ENCODE results near the gene TSPAN4. TPM values are rescaled to one million over a fixed set of nuclear protein-coding genes. Genes with fewer than 3 reads are reported as not detected.

The TSPAN4 gene
- total and polyA plus RNA-seq, 4 donors = 16.5 to 38.1 (median 30.4) TPM

DNA sequence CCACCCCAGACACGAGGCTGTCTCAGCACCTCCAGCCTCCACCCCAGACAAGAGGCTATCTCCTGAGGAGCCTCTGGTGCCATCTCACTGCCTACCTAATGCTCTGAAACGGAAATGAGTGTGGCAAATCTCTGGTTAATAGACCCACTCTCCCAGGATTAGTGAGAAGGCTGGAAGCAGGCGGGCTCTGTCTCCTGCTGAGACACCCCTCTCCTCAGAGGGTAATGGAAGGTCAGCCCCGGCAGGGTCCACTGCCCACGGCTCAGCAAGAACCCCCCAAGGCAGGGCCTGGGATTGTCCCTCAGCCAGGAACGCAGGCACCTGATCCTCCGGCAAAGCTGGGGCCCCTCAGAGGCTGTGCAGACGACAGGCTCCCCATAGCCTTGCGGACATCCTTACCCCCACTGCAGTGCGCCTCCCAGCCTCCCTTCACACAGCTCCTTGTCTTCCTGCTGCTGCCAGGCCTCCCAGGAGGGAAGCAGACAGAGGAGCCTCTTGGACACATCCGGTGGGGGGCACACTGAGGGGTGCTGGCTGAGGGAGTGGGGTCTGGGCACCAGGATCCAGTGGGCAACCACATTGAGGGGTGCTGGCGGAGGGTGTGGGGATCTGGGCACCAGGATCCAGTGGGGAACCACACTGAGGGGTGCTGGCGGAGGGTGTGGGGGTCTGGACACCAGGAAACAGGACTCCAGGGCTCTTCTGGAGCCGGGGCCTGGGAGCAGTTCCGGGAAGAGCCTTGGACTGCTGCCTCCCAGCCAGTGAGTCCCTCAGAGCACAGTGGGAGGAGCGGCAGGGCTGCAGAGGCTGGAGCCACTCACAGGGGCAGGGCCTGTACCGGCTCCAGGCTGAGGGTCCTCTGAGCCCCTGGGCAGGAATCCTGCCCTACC, 54.8 kb downstream of the TSPAN4 start:
- Histone ChIP-seq H3K4me3 (ENCODE audit: low read depth in 1 of 3, low read length in 3 of 3) (no peak overlapping the region), H3K27ac (ENCODE audit: low read depth in 1 of 2, low read length in 2 of 2) (no peak overlapping the region), H3K36me3 (ENCODE audit: control insufficient read depth in 4 of 4, insufficient read depth in 3 of 4, low read depth in 1 of 4, low read length in 3 of 4) (peaks cover 17 to 50% (median 28%) of the 10 kb centered on the region in 4 donors), H3K4me1 (ENCODE audit: control insufficient read depth in 4 of 4, insufficient read depth in 4 of 4, low read length in 3 of 4) (no peaks in the 10 kb centered on the region), H3K27me3 (ENCODE audit: control insufficient read depth in 4 of 4, insufficient read depth in 4 of 4, low read length in 3 of 4) (no peaks in the 10 kb centered on the region), H3K9ac (ENCODE audit: low read depth in 1 of 2, low read length in 2 of 2) (no peak overlapping the region), H3K9me3 (ENCODE audit: control insufficient read depth in 4 of 4, low read length in 3 of 4) (no peaks in the 10 kb centered on the region)
- 90% methylated on average over 17 of the region's 17 CpGs for WGBS
- TF ChIP-seq NR2F2 (IDR thresholded peaks at IDR 0.05) (no peak), TAF1 (conservative IDR thresholded peaks at IDR 0.05) (no peak), EGR1 (IDR thresholded peaks at IDR 0.05; ENCODE audit: low read depth in 2 of 2) (no peak), JUND (IDR thresholded peaks at IDR 0.05) (no peak), SP1 (IDR thresholded peaks at IDR 0.05) (no peak), HNF4A (conservative IDR thresholded peaks at IDR 0.05) (no peak), GABPA (IDR thresholded peaks at IDR 0.05 in 1 of 2, conservative IDR thresholded peaks at IDR 0.05 in 1 of 2) (no peak), RAD21 (IDR thresholded peaks at IDR 0.05) (no peak), FOXA2 (IDR thresholded peaks at IDR 0.05) (no peak), RXRA (IDR thresholded peaks at IDR 0.05) (no peak)
- TF ChIP-seq, protein P1, sequence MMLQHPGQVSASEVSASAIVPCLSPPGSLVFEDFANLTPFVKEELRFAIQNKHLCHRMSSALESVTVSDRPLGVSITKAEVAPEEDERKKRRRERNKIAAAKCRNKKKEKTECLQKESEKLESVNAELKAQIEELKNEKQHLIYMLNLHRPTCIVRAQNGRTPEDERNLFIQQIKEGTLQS (IDR thresholded peaks at IDR 0.05) = no peak
- no peak for DNase-seq (ENCODE audit: low spot score)

GRCh38 chr11:898143-898511, 55.5 kb downstream of the TSPAN4 start:
- no peak overlapping the region for H3K27ac ChIP-seq (ENCODE audit: low read depth in 1 of 2, low read length in 2 of 2)
- peaks cover 23 to 55% (median 33%) of the 10 kb centered on the region in 4 donors for H3K36me3 ChIP-seq (ENCODE audit: control insufficient read depth in 4 of 4, insufficient read depth in 3 of 4, low read depth in 1 of 4, low read length in 3 of 4)
- TF ChIP-seq, protein P2, sequence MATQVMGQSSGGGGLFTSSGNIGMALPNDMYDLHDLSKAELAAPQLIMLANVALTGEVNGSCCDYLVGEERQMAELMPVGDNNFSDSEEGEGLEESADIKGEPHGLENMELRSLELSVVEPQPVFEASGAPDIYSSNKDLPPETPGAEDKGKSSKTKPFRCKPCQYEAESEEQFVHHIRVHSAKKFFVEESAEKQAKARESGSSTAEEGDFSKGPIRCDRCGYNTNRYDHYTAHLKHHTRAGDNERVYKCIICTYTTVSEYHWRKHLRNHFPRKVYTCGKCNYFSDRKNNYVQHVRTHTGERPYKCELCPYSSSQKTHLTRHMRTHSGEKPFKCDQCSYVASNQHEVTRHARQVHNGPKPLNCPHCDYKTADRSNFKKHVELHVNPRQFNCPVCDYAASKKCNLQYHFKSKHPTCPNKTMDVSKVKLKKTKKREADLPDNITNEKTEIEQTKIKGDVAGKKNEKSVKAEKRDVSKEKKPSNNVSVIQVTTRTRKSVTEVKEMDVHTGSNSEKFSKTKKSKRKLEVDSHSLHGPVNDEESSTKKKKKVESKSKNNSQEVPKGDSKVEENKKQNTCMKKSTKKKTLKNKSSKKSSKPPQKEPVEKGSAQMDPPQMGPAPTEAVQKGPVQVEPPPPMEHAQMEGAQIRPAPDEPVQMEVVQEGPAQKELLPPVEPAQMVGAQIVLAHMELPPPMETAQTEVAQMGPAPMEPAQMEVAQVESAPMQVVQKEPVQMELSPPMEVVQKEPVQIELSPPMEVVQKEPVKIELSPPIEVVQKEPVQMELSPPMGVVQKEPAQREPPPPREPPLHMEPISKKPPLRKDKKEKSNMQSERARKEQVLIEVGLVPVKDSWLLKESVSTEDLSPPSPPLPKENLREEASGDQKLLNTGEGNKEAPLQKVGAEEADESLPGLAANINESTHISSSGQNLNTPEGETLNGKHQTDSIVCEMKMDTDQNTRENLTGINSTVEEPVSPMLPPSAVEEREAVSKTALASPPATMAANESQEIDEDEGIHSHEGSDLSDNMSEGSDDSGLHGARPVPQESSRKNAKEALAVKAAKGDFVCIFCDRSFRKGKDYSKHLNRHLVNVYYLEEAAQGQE (IDR thresholded peaks at IDR 0.05) = no peak
- TF ChIP-seq, protein P3, sequence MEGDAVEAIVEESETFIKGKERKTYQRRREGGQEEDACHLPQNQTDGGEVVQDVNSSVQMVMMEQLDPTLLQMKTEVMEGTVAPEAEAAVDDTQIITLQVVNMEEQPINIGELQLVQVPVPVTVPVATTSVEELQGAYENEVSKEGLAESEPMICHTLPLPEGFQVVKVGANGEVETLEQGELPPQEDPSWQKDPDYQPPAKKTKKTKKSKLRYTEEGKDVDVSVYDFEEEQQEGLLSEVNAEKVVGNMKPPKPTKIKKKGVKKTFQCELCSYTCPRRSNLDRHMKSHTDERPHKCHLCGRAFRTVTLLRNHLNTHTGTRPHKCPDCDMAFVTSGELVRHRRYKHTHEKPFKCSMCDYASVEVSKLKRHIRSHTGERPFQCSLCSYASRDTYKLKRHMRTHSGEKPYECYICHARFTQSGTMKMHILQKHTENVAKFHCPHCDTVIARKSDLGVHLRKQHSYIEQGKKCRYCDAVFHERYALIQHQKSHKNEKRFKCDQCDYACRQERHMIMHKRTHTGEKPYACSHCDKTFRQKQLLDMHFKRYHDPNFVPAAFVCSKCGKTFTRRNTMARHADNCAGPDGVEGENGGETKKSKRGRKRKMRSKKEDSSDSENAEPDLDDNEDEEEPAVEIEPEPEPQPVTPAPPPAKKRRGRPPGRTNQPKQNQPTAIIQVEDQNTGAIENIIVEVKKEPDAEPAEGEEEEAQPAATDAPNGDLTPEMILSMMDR (IDR thresholded peaks at IDR 0.05; ENCODE audit: low read depth, low read length, missing input control) = no peak
- TF ChIP-seq JUND (IDR thresholded peaks at IDR 0.05) (no peak), HNF4A (conservative IDR thresholded peaks at IDR 0.05) (no peak), YY1 (IDR thresholded peaks at IDR 0.05) (no peak), NR2F2 (IDR thresholded peaks at IDR 0.05) (no peak), FOXA1 (IDR thresholded peaks at IDR 0.05) (no peak), GABPA (IDR thresholded peaks at IDR 0.05 in 1 of 2, conservative IDR thresholded peaks at IDR 0.05 in 1 of 2) (no peak), RAD21 (IDR thresholded peaks at IDR 0.05) (no peak)
- H3K4me3 ChIP-seq (ENCODE audit: low read depth in 1 of 3, low read length in 3 of 3) = no peak overlapping the region
- no peaks in the 10 kb centered on the region for H3K4me1 ChIP-seq (ENCODE audit: control insufficient read depth in 4 of 4, insufficient read depth in 4 of 4, low read length in 3 of 4)
- H3K9me3 ChIP-seq (ENCODE audit: control insufficient read depth in 4 of 4, low read length in 3 of 4) = no peaks in the 10 kb centered on the region
- H3K9ac ChIP-seq (ENCODE audit: low read depth in 1 of 2, low read length in 2 of 2) = no peak overlapping the region
- 74% methylated on average over 10 of the region's 10 CpGs for WGBS
- no peak for DNase-seq (ENCODE audit: low spot score)
- H3K27me3 ChIP-seq (ENCODE audit: control insufficient read depth in 4 of 4, insufficient read depth in 4 of 4, low read length in 3 of 4) = no peaks in the 10 kb centered on the region
